ENCODE measurements around the gene TMEM108.

TMEM108 gene

GRCh38 chr3:133037436-133037835 lies 755 bp upstream of the TMEM108 start:
- ATAC-seq (replicated peaks; ENCODE audit: extremely low read depth, poor library complexity, severe bottlenecking) = no peak
- no peaks in the 10 kb centered on the region for H3K9me3 Mint-ChIP-seq
- H3K4me3 Mint-ChIP-seq = no peak overlapping the region
- H3K27me3 Mint-ChIP-seq = peaks cover 69% of the 10 kb centered on the region
- H3K36me3 Mint-ChIP-seq (ENCODE audit: insufficient read depth) = no peaks in the 10 kb centered on the region
- no peak overlapping the region for H3K27ac Mint-ChIP-seq (ENCODE audit: low read depth)
- H3K4me1 Mint-ChIP-seq = no peaks in the 10 kb centered on the region
- DNase-seq (ENCODE audit: low spot score in 2 of 2) = no peak

GRCh38 chr3:133038731-133039375 lies 662 bp downstream of the TMEM108 start:
- DNase-seq (ENCODE audit: low spot score in 2 of 2) (no peak), ATAC-seq (replicated peaks; ENCODE audit: extremely low read depth, poor library complexity, severe bottlenecking) (no peak)
- no peaks in the 10 kb centered on the region for H3K4me1 Mint-ChIP-seq
- H3K27ac Mint-ChIP-seq (ENCODE audit: low read depth) = no peak overlapping the region
- H3K9me3 Mint-ChIP-seq = no peaks in the 10 kb centered on the region
- H3K27me3 Mint-ChIP-seq = peaks cover 68% of the 10 kb centered on the region
- H3K36me3 Mint-ChIP-seq (ENCODE audit: insufficient read depth) = no peaks in the 10 kb centered on the region
- no peak overlapping the region for H3K4me3 Mint-ChIP-seq

- no peak overlapping the region for H3K27ac Mint-ChIP-seq (ENCODE audit: low read depth)
- H3K4me3 Mint-ChIP-seq = no peak overlapping the region
- peaks cover 53% of the 10 kb centered on the region for H3K27me3 Mint-ChIP-seq
- DNase-seq (ENCODE audit: low spot score in 2 of 2) (no peak), ATAC-seq (replicated peaks; ENCODE audit: extremely low read depth, poor library complexity, severe bottlenecking) (no peak)
- H3K9me3 Mint-ChIP-seq = no peaks in the 10 kb centered on the region
- H3K4me1 Mint-ChIP-seq = no peaks in the 10 kb centered on the region
- H3K36me3 Mint-ChIP-seq (ENCODE audit: insufficient read depth) = no peaks in the 10 kb centered on the region
Measured at GRCh38 chr3:133040696-133041523, 2.7 kb downstream of the TMEM108 start.

GRCh38 chr3:133041524-133041829 lies 3.3 kb downstream of the TMEM108 start:
- DNase-seq (ENCODE audit: low spot score in 2 of 2) = no peak
- H3K9me3 Mint-ChIP-seq = no peaks in the 10 kb centered on the region
- no peaks in the 10 kb centered on the region for H3K36me3 Mint-ChIP-seq (ENCODE audit: insufficient read depth)
- H3K4me3 Mint-ChIP-seq = no peak overlapping the region
- peaks cover 51% of the 10 kb centered on the region for H3K27me3 Mint-ChIP-seq
- no peaks in the 10 kb centered on the region for H3K4me1 Mint-ChIP-seq
- no peak overlapping the region for H3K27ac Mint-ChIP-seq (ENCODE audit: low read depth)
- ATAC-seq (replicated peaks; ENCODE audit: extremely low read depth, poor library complexity, severe bottlenecking) = no peak

GRCh38 chr3:133042778-133043177 lies 4.6 kb downstream of the TMEM108 start:
- Mint-ChIP-seq H3K27me3 (peaks cover 38% of the 10 kb centered on the region), H3K36me3 (ENCODE audit: insufficient read depth) (no peaks in the 10 kb centered on the region), H3K4me1 (no peaks in the 10 kb centered on the region), H3K9me3 (no peaks in the 10 kb centered on the region), H3K27ac (ENCODE audit: low read depth) (no peak overlapping the region), H3K4me3 (no peak overlapping the region)
- DNase-seq (ENCODE audit: low spot score in 2 of 2) (no peak), ATAC-seq (replicated peaks; ENCODE audit: extremely low read depth, poor library complexity, severe bottlenecking) (no peak)

GRCh38 chr3:133047980-133048379 lies 9.8 kb downstream of the TMEM108 start:
- DNase-seq (ENCODE audit: low spot score in 2 of 2) (no peak), ATAC-seq (replicated peaks; ENCODE audit: extremely low read depth, poor library complexity, severe bottlenecking) (no peak)
- Mint-ChIP-seq H3K27ac (ENCODE audit: low read depth) (no peak overlapping the region), H3K36me3 (ENCODE audit: insufficient read depth) (no peaks in the 10 kb centered on the region), H3K4me3 (no peak overlapping the region), H3K9me3 (no peaks in the 10 kb centered on the region), H3K27me3 (peaks cover 7% of the 10 kb centered on the region), H3K4me1 (no peaks in the 10 kb centered on the region)

- ATAC-seq (replicated peaks; ENCODE audit: extremely low read depth, poor library complexity, severe bottlenecking) (no peak), DNase-seq (ENCODE audit: low spot score in 2 of 2) (no peak)
- H3K27ac Mint-ChIP-seq (ENCODE audit: low read depth) = no peak overlapping the region
- no peaks in the 10 kb centered on the region for H3K4me1 Mint-ChIP-seq
- no peaks in the 10 kb centered on the region for H3K9me3 Mint-ChIP-seq
- H3K4me3 Mint-ChIP-seq = no peak overlapping the region
- peaks cover 11% of the 10 kb centered on the region for H3K27me3 Mint-ChIP-seq
- no peaks in the 10 kb centered on the region for H3K36me3 Mint-ChIP-seq (ENCODE audit: insufficient read depth)
Measured at GRCh38 chr3:133049491-133049890, 11.3 kb downstream of the TMEM108 start.

GRCh38 chr3:133050891-133051290 lies 12.7 kb downstream of the TMEM108 start:
- no peaks in the 10 kb centered on the region for H3K36me3 Mint-ChIP-seq (ENCODE audit: insufficient read depth)
- no peaks in the 10 kb centered on the region for H3K4me1 Mint-ChIP-seq
- no peak overlapping the region for H3K27ac Mint-ChIP-seq (ENCODE audit: low read depth)
- no peak for DNase-seq (ENCODE audit: low spot score in 2 of 2)
- ATAC-seq (replicated peaks; ENCODE audit: extremely low read depth, poor library complexity, severe bottlenecking) = no peak
- no peaks in the 10 kb centered on the region for H3K9me3 Mint-ChIP-seq
- H3K4me3 Mint-ChIP-seq = no peak overlapping the region
- peaks cover 11% of the 10 kb centered on the region for H3K27me3 Mint-ChIP-seq

GRCh38 chr3:133053532-133053931 lies 15.3 kb downstream of the TMEM108 start:
- Mint-ChIP-seq H3K27ac (ENCODE audit: low read depth) (no peak overlapping the region), H3K4me3 (no peak overlapping the region), H3K9me3 (no peaks in the 10 kb centered on the region), H3K27me3 (peaks cover 11% of the 10 kb centered on the region), H3K36me3 (ENCODE audit: insufficient read depth) (no peaks in the 10 kb centered on the region), H3K4me1 (no peaks in the 10 kb centered on the region)
- ATAC-seq (replicated peaks; ENCODE audit: extremely low read depth, poor library complexity, severe bottlenecking) = no peak
- no peak for DNase-seq (ENCODE audit: low spot score in 2 of 2)

- Mint-ChIP-seq H3K9me3 (no peaks in the 10 kb centered on the region), H3K4me3 (no peak overlapping the region), H3K36me3 (ENCODE audit: insufficient read depth) (no peaks in the 10 kb centered on the region), H3K27ac (ENCODE audit: low read depth) (no peak overlapping the region), H3K27me3 (peaks cover 11% of the 10 kb centered on the region), H3K4me1 (no peaks in the 10 kb centered on the region)
- no peak for ATAC-seq (replicated peaks; ENCODE audit: extremely low read depth, poor library complexity, severe bottlenecking)
- no peak for DNase-seq (ENCODE audit: low spot score in 2 of 2)
Measured at GRCh38 chr3:133054586-133054985, 16.4 kb downstream of the TMEM108 start.

GRCh38 chr3:133055339-133055738 lies 17.1 kb downstream of the TMEM108 start:
- DNase-seq (ENCODE audit: low spot score in 2 of 2) (no peak), ATAC-seq (replicated peaks; ENCODE audit: extremely low read depth, poor library complexity, severe bottlenecking) (no peak)
- Mint-ChIP-seq H3K36me3 (ENCODE audit: insufficient read depth) (no peaks in the 10 kb centered on the region), H3K27me3 (peaks cover 11% of the 10 kb centered on the region), H3K27ac (ENCODE audit: low read depth) (no peak overlapping the region), H3K4me1 (no peaks in the 10 kb centered on the region), H3K9me3 (no peaks in the 10 kb centered on the region), H3K4me3 (no peak overlapping the region)

GRCh38 chr3:133058243-133058642 lies 20.1 kb downstream of the TMEM108 start:
- peaks cover 2% of the 10 kb centered on the region for H3K27me3 Mint-ChIP-seq
- DNase-seq (ENCODE audit: low spot score in 2 of 2) = no peak
- ATAC-seq (replicated peaks; ENCODE audit: extremely low read depth, poor library complexity, severe bottlenecking) = no peak
- H3K27ac Mint-ChIP-seq (ENCODE audit: low read depth) = no peak overlapping the region
- H3K9me3 Mint-ChIP-seq = no peaks in the 10 kb centered on the region
- H3K4me3 Mint-ChIP-seq = no peak overlapping the region
- H3K36me3 Mint-ChIP-seq (ENCODE audit: insufficient read depth) = no peaks in the 10 kb centered on the region
- H3K4me1 Mint-ChIP-seq = no peaks in the 10 kb centered on the region

GRCh38 chr3:133058831-133059230 lies 20.6 kb downstream of the TMEM108 start:
- ATAC-seq (replicated peaks; ENCODE audit: extremely low read depth, poor library complexity, severe bottlenecking) = no peak
- Mint-ChIP-seq H3K27me3 (no peaks in the 10 kb centered on the region), H3K9me3 (no peaks in the 10 kb centered on the region), H3K36me3 (ENCODE audit: insufficient read depth) (no peaks in the 10 kb centered on the region), H3K4me1 (no peaks in the 10 kb centered on the region), H3K27ac (ENCODE audit: low read depth) (no peak overlapping the region), H3K4me3 (no peak overlapping the region)
- DNase-seq (ENCODE audit: low spot score in 2 of 2) = no peak

All from central memory CD8-positive, alpha-beta T cell (primary cell).